ENCODE results near the gene FLRT2.

- TF ChIP-seq EZH2 (IDR thresholded peaks at IDR 0.05; ENCODE audit: insufficient read depth, poor library complexity, severe bottlenecking) (no peak), EZH2phosphoT487 (IDR thresholded peaks at IDR 0.05; ENCODE audit: insufficient read depth, low read depth) (no peak)
Measured at GRCh38 chr14:85597701-85598100, 67.8 kb downstream of the FLRT2 start.
